ENCODE results near the gene GPC6.
A peak's percentile ranks its signal among the peaks of the same experiment; 100 is the strongest.

Gene GPC6

DNA sequence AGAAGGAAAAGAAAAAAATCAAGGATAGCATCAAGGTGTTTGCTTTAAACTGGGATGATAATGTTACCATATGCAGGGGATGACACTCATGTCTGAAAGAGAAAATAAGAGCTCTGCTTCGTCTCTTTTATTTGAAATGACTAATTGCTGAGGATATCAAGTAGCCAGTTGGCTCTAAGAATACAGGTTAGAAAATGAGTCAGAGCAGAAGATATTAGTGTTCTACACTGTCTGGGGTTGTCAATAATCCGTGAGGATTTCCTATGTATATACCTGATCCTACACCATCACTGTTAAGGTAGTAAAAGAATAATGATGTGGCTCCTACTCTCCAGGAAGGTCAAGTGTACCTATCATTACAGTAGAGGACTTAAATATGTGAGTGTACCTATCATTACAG lies 562.5 kb downstream of the GPC6 start:
- DNase-seq: no peak

DNA sequence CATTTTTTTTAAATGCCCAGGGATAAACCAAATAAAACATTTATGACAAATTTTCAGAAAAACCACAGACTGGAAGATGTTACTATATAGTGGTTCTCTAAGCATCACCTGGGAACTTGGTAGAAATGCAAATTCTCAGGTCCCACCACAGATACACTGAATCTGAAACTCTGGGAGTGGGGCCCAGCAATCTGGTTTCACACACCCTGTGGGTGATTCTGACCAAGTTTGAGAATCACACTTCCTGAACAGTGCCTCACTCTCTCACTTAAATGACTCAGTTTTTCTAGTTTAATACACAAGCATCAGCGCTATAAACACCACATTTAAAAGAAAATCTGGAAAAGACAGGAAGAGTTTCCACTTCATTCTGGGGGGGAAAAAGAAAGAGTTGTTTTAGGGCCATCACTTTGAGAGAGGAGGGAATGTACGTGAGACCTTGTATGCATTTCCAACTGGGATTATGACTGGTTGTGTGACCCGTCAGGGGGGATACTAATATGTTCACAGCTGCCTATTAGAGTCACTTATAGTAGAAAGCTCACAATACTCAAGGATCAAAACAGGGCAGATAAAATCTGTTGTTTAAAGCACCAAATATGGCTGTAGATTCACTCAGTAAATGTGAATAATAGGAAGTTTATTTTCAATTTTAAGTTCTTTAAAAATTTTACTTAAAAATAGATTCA lies 567.7 kb downstream of the GPC6 start:
- peak; percentile 76 for DNase-seq

DNA sequence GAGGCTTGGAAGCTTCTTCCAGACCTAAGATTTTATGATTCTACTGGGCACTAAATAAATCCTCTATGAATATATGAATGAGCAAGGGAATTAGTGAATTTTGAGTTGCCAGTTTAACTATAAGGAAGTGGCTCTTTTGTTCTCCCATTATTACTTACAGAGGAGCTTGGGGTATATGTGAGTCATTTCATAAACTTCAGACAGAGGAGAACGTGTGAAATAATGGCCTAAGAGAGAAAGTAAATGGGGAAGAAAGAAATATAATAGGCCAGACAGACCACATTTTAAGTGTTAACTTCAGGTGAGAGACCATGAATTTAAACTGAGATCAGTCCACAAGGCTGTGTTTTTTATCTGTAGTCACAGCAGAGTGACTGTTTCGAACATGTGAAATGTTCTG lies 570.9 kb downstream of the GPC6 start:
- DNase-seq: no peak

DNA sequence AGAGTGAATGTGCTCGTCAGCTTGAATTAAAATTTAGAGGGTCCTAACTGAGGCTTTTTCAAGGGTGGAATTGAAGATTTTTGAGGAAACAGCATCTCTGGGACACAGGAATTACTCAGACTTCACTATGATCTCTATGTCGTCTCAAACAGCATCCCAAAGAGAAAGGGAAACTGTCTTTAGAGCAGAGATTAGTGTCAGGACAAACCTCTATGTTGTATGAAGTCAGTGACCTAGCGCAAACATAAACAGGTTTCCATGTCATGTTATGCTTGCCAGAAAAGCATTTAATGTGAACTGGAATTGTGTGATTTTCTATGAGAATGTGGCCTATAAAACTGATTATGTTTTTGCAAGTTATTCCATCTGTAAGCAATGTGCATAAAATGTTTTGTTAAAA lies 573.7 kb downstream of the GPC6 start:
- no peak for DNase-seq

DNA sequence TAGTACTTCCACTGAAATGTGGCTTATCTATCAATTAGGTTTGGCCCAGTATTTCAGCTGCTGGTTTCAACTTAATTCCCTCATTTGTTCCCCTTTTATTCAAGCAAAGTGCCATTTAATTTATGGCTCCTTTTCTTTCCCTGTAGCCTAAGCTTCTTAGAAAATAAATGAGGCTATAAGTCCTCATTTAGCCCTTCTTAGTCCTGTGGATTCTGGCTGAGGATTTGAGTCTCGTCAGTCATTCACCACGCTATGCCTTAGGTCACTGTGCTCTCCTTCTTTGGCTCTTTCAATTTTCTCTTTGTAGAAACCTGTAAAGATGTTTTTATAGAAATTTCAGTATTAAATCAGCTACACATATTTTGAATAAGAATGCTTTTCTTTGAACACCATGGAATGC lies 579.1 kb downstream of the GPC6 start:
- no peak for DNase-seq

DNA sequence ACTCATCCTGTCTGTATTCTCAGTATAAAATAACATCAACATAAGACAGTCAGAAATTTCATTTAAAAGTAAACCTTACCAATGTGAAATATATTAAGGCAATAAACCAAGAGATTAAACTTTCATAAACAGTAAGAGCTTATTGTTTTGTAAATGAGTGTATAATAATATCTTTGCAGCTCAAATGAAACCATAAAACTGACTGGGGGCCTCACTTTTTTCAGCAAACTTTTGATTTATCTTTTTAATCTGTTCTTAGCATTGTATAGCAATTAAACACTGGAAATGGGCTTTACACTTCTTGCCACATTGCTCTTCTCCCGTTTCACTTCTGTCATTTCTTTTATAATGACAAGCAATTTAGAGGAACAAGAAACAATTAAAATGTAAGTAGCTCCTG lies 580.3 kb downstream of the GPC6 start:
- no peak for DNase-seq

DNA sequence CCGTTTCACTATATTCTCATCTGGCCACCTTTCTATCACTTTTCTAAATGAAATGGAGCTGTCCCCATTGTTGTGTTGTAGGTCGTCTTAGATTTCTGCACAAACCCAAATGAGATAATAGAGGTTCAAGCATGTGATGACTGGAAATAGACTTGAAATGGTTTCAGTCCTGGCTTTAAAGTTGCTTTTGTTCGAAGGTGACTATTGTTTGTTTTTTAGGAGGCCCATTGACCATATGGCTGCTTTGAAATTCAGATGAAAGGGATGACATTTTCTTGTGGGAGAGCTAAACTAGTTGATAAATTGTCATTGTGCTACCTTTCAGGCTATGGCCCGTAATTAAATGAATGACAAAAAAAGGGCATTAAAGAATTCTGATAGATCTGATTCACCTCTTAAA lies 583.7 kb downstream of the GPC6 start:
- DNase-seq: no peak

DNA sequence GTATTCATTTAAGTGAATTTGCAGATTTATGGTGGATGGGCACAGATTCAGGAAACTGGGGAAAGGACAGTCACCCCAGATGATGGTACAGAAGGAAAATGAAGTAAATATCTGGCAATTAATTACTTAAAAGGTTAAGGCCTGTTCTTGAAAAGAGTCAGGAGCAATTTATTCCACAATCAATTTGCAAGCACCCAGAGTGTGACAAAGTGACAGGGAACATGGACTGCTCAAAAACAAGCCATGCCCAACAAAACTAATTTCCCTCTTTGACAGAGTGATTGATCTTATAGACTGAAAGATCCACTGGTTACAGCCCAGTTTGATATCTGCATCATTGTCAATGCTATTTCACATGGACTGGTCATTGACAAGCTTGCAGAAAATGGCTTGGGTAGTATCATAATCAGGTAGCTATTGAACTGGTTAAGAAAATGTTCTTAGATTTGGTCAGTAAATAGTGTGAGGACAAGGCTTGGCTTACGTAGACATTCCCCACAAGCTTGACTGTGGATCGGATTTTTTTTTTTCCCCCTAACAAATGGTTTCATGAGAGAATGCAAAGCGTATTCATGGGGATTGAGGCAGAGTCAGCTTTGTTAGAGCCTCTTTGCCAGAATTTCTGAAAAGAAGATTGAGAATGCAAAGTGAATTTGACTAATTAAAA lies 584.6 kb downstream of the GPC6 start:
- DNase-seq: no peak

DNA sequence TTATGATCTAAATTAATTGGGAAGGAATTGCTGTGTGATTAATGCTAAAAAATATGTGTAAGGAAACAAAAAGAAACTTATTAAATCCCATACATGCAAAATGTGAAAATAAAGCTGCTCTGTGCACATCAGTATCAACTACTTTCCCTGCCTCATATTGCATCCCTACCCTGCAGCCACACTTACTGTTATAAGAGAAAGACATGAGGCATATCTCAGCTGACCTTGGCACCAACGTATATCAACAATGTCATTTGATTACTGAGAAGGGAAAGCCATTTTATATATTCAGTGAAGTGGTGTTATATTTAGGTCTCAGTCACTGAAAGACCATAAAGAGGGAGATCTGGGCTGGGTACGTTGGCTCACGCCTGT lies 585.1 kb downstream of the GPC6 start:
- no peak for DNase-seq

DNA sequence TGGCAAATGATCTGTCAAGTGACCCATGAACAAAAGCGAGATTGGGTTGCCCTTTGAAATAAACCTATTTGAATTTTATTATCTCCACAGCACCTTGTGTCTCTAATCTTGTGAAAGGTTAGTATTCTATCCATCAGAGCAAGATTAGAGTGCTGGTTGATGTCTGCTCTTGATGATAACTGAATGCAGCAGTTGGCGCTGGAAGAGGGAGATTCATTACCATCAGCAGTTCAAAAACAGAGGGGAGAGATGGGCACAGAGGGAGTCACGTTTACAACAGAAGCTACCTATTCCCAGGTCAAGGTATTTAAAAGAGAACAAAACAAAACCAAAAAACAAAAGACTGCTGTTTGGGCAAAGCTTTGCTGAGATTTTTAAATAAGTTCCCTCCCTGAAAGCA lies 588.1 kb downstream of the GPC6 start:
- DNase-seq: no peak

DNA sequence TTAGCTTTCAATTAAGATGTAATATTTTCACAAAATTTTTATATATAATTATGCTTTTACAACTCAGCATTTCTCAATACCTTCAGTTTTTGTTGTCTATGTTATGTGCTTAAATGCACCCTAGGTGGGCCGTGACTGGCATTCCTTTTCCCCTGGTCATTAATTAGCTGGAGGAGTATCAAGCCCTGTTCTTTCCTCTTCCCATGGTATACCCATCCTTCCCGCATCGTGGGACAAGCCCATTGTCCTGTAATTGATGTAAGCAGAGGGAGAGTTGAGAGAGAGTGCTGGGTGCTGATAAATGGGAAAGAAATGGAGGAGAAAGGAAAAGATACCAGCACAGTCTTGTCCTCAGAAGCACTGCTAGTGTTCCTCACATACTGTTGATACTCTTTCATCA lies 591.7 kb downstream of the GPC6 start:
- no peak for DNase-seq

DNA sequence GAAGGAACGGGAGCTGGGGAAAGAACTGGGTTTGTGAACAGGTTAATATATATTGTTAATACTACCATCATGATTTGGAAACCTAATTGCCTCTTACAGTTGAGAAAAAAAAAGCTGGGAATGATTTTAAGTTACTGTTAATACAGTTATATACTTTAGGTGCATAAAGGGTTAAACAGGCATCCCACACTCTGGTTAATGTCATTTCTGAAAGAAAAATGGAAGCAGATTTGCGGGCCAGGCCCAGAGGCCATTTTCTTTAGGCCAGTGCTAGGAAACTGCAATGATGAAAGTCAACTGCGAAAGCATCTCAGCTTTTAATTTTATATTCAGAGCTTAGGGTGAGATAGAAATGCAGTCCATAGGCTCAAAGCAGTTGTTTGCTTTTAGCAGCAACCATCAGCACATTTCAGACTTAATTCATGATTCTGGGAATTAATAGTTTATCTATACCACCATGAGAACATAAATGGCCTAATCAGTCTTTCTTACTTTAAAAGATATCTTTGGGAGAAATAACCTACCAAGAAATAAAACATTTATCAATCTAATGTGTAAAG lies 592.8 kb downstream of the GPC6 start:
- no peak for DNase-seq

DNA sequence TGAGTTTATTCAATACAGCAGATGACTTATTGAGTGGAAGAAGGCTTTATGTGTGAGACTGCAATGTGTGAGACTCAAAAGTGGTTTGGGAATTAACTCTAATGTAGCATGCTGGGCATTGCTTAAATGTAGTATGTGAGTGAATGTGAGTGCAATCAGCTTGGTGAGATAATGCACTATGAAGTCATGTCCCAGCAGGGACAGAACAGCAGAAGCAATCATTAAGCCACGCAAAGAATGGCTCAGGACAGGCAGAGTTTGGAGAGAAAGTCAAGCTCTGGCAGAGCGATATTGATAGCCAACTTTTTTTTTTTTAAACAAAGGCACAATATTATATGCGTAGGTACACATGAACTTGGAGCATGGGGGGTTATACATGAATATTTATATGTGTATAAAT lies 597.7 kb downstream of the GPC6 start:
- no peak for DNase-seq

DNA sequence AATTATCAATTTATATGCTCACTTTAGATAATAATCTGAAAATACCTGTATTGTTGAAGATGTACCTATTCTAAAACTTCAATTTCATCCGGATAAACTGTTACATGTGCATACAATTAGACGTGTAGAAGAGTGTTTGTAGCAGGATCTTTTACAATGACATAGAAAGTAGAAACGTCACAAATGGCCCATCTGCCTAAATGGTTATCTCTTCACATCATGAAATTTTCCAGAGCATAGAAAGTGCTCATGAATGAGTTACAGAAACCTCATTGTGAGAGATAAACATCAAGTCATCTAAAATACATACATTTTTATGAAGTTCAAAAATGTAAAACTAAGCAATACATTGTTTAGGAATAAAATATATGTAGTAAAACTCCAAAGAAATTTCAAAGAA lies 607.4 kb downstream of the GPC6 start:
- DNase-seq: no peak

DNA sequence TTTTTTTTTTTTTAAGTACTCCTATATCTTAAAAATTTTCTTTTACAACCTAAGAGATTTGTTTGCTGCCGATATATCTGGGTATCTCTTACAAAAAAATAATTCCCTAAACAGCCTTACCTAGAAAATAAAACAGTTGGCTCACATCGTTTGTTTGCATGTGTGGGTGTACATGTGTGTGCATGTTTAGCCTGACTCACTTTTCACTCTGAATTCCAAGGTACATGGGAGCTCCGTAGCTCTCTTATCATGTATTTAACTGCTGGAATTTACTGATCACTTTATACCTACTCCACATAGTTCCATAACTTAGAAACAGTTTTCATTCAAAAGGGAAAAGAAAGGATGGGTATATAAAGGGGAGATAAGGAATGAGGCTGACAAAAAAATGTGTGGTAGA lies 616.5 kb downstream of the GPC6 start:
- DNase-seq: no peak

DNA sequence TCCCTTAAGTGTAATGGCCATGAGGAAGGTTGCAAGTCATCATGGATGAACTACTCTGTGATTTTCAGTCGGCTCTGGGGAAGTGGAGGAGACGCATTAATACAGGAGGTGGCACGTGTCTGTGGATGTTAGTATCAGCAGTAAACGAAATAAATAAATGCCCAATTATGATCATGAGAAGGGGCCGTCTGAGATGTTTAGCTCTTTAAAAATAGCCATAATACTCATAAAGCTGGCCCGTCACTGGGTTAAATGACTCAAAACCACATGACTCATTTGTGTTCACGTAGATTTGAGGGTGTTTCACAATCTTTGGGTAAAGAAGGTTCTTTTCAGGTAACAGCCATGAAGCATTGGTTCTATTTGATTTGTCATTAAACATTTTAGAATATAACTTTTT lies 620.6 kb downstream of the GPC6 start:
- DNase-seq: no peak

DNA sequence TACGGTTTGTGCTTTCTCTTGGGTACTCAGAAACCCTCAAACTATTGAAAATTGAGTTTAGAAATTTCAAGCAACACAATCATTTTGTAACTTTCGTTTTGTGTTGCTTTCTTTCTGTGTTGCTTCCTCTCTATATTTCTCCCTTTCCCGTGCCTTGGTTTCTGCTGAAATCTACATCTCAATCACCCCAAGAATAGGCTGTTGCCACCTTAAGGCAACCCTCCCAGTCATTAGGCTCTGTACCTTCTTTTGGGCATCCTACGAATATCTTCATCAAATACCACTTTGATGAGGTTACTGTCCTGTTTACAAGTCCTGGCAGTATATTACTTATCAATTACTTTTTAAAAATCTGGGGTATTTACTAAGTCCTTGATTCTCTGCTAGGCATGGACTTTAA lies 621.6 kb downstream of the GPC6 start:
- DNase-seq: no peak

DNA sequence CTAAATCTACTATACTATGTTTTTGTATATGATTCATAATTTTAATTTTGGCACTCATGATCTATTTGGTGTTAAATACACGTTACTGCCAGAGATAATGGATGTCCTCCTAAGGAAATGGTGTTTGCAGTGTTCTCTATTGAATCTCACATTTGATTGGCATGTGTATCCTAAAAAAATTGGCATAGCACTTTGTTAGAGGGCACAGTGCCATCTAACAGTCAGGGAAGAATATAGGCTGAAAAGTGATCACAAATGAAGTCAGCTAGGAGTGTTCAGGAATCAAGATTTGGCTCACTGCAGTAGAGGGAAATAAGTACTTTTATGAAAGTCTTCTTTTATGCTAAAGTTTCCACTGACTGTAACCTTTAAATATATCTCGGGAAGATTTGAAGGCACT lies 624.6 kb downstream of the GPC6 start:
- DNase-seq: no peak

DNA sequence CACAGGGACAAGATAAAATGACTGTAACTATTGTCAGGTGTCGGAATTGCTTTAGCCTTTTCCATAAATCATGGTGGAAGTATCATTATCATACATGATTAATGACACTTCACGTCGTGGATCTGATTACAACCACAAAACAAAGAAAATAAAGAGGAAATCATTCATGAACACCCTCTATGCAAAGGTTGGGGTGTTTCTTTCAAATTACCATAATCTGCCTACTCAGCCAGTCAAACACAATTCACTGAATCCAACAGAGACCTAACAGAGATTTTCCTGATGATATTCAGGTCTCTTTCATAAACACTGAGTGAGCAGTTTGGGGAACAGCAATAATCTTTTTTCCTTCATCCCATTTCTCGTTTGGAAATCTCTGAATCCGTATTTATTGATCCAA lies 627.3 kb downstream of the GPC6 start:
- DNase-seq: no peak

DNA sequence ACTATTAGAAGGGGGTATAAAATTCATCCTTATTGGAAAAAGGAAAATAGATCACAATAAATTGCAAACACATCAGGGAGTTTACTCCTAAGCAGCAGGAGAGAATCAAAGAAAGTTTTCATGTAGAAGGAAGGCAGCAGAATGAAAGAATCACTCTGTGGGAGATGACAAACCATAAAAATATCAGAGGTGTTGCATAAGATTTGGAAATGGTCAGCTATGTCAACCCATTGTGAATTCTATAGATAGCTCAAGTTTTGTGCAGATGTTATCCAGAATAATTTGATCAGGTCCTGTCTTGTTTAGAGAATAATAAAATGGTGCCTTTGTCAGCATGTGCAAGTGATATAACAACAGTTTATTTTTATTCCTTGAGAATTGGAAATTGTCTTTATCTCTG lies 630.5 kb downstream of the GPC6 start:
- DNase-seq: no peak

DNA sequence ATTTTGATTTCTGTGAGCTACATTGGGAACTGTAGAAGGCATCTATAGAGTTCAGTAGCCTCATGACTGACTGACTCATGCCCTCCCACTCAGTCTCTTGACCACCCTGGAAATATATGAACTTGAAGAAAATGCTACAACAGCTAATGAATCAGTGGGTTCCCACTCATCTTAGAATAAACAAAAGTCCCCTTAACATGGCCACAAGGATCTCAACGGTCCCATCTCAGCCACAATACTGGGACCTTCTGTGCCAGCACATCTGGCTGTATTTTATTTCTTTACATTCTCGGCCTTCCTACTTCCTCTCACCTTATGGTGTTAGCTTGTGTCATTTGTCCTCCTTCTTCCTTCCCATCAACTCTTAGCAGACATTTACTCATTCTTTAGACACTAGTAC lies 633.1 kb downstream of the GPC6 start:
- DNase-seq: no peak

DNA sequence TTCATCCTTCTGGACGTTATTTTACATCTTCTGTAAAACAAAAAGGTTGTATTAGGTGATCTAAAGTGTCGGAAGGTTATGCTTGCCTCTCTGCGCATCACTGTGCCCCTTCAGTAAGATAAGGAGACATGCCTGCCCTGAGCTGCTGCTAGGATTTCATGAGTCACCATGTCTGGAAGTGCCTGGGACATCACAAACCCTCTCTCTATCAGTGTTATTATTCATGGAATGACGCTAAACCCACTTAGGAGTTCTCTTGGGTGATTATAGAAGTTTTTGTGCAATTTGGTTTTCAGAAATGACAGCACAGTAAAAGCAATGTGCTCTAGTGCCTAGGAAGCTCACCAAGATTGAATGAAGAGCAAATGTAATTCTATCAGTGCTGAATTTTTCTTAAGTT lies 635.2 kb downstream of the GPC6 start:
- no peak for DNase-seq

DNA sequence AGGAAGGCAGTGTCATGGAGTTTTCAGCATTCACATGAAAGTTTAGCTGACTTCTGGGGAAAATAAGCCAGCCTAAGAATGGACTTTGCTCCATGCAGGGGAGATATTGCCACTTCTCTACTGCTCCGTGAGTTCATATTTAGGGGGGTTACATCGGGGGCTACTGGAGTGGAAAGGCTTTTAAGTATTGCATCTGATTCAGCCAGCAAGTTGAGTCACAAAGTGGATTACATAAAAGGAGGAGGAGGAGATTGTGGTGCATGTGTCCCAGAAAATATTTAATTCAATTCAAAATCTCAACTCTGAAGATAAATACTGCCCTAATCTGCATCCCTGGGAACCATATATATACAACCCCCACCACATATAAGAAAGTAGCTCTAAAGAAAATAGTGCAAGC lies 635.7 kb downstream of the GPC6 start:
- no peak for DNase-seq

DNA sequence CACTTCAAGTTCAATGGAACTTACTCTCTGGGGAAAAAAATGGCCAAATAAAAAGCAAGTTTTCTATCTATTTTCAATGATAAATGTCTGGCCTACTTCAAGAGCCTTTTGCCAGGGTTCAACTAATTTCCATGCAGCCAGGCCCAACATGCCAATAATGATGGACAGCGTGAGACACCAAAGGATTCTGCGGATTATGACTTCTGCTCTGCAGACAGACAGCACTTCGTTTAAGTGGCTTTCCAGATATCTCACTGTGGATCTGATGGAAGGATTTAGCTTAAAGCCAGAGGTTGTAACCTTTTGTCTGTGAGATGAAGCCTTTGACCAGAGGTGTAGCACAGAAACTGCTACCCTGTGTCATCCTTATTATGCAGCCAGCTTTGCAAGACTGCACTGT lies 638.6 kb downstream of the GPC6 start:
- DNase-seq: no peak

DNA sequence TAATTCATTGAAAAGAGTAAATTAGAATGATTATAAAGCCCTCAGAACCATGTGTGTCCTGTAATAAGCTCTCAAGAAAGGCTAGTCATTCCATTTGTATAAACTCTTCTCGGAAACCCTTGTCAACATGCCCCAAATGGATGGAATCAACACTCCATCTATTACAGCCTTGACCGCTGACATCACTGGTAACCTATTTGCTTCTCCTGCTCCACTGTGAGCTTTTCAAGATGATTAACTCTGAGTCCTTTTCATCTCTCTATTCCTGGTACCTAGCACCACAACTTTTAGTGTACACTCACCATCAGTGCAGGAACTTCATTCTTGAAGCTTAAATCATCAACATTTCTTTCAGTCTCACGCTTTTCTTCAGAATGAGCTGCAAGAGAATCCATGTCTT lies 640.9 kb downstream of the GPC6 start:
- no peak for DNase-seq

All from stimulated activated CD4-positive, alpha-beta T cell treated with anti-CD3 and anti-CD28 coated beads, Interleukin-15, amount 100 ng/mL, for 24 hours (primary cell).